ENCODE measurements around the gene PHRF1. TPM values are rescaled to one million over a fixed set of nuclear protein-coding genes. Genes with fewer than 3 reads are reported as not detected.

PHRF1 gene
- total and polyA plus RNA-seq, 2 of the 4 experiments (the other 2 are of a cell fraction): 10.9 to 17.5 TPM

DNA sequence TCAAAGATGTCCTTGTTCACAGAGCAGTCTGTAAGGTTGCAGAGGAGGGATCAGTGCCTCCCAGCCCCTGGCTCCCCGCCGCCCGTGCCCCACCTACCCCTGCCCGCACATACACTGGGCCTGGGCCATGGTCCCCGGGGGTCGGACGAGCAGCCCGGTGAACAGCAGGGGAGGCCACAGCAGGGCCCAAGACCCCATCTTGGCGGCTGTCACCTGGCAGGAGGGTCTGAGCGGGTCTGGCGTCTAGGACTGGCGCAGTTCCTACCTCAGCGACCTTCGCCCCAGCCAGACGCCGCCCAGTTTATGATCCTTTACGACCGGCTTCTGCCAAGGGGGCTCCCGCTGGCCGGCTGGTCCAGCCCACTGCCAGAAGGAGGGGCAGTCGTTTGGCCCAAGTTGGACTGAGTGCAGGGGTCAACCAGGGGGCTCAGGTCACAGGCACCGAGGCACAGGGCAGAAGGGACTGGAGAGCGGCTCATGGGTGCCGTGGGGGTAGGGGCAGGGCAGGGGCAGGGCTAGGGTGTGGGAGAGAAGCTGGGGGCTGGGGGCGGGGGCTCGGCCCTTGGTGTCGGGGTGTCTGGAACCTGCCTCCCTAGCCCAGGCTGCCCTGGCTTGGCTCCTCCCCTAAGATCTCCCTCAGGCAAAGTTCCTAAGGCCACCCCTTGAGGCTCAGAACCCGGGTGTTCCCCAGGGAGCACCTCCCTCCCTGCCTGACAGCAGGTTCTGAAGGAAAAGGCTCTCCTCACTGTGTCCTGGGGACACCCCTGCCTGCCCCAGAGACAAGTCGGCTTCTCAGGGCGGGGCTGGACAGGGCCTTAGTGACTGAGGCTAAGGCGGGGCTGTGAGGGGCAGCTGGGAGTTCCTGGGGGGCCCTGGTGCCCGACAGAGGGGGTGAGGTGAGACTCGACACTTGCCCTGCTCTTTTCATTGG is 48.7 kb downstream of the PHRF1 start, which contains the start of gene CDHR5 (continued):
- TF ChIP-seq, protein P1, sequence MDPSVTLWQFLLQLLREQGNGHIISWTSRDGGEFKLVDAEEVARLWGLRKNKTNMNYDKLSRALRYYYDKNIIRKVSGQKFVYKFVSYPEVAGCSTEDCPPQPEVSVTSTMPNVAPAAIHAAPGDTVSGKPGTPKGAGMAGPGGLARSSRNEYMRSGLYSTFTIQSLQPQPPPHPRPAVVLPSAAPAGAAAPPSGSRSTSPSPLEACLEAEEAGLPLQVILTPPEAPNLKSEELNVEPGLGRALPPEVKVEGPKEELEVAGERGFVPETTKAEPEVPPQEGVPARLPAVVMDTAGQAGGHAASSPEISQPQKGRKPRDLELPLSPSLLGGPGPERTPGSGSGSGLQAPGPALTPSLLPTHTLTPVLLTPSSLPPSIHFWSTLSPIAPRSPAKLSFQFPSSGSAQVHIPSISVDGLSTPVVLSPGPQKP (IDR thresholded peaks at IDR 0.05; ENCODE audit: borderline replicate concordance, low read depth, low read length): no peak

DNA sequence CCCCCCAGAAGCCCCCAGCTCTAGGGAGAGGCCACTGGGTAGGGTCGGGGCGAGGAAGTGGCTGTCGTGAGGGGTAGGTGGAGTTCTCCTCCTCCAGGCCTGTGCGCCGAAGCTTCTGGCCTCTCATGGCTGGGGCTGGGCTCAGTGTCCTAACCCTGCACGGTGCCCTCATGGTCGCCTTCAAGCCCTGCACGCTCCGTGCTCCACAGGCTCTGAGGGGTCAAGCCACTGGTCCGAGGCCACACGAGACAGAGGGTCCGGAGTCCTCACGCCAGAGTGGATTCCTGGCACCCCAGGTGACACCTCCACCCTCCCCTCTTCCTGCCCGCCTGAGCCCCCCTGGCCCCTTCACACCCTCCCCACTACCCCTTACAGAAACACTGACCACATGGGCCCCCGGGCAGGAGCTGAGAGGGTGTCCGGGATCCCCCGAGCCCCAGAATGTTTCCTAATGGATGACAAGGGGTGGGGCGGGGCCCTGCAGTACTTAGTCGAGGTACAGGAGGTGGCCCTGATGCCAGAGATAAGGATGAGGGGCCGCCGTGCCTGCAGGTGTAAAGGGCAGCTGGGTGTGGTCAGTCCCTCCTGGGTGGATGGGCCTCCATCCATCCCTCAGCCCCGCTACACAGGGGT is 49.5 kb downstream of the PHRF1 start:
- no peak for DNase-seq
- H3K14ac ChIP-seq (replicated peaks; ENCODE audit: low read depth, low read length): no peak overlapping the region
- no peak overlapping the region for H2AFZ ChIP-seq (replicated peaks; ENCODE audit: low read length, poor library complexity)
- no peak overlapping the region for H2BK120ac ChIP-seq (ENCODE audit: low read depth, low read length)
- no peak overlapping the region for H3K4ac ChIP-seq (ENCODE audit: low read depth, low read length)
- no peak overlapping the region for H4K5ac ChIP-seq (ENCODE audit: low read depth, low read length)
- 86% methylated on average over 10 of the region's 22 CpGs; no CpG with 5 or more reads in 1 of the 2 experiments for WGBS, 2 experiments (ENCODE audit: extremely low coverage in 2 of 2, insufficient read length in 1 of 2)
- no peaks in the 10 kb centered on the region for H3K79me1 ChIP-seq (ENCODE audit: low read depth in 1 of 2, low read length in 2 of 2)
- intact Hi-C loops (cut with micrococcal nuclease): no loop called here
- dilution Hi-C loops (cut with HindIII; ENCODE audit: low sequenced_read_pairs, unreplicated experiment): no loop called here
- peaks cover 8% of the 10 kb centered on the region; the same call in 1 of the 2 replicates for H3K9me1 ChIP-seq (ENCODE audit: insufficient read depth, low read length)
- peaks cover 2% of the 10 kb centered on the region; the same call in 1 of the 2 replicates for H3K36me3 ChIP-seq (ENCODE audit: control insufficient read depth, insufficient read depth, low read length)
- H3K56ac ChIP-seq (ENCODE audit: extremely low read depth, insufficient read depth, low read length): no peak overlapping the region
- H3K27me3 ChIP-seq (ENCODE audit: control insufficient read depth, insufficient read depth, low read length): peaks cover 2% of the 10 kb centered on the region; the same call in 1 of the 2 replicates
- H4K20me1 ChIP-seq (ENCODE audit: insufficient read depth, low read length): peaks cover 6% of the 10 kb centered on the region
- no peaks in the 10 kb centered on the region for H3K9me3 ChIP-seq (ENCODE audit: control insufficient read depth, insufficient read depth, low read length)
- H3K4me1 ChIP-seq (ENCODE audit: control insufficient read depth, insufficient read depth, low read length): peaks cover 4% of the 10 kb centered on the region; the same call in 1 of the 2 replicates
- H2BK15ac ChIP-seq (ENCODE audit: low read depth, low read length): no peak overlapping the region
- in situ Hi-C loops (cut with MboI; ENCODE audit: low sequenced_read_pairs): no loop called here
- CTCF ChIA-PET: no interaction called here
- H3K27ac ChIP-seq (ENCODE audit: insufficient read depth, low read length): no peak overlapping the region
- POLR2A ChIA-PET (ENCODE audit: unreplicated experiment): no interaction called here
- H3K23ac ChIP-seq (ENCODE audit: low read depth, low read length): no peak overlapping the region
- BruUV-seq (replicated peaks): no TSS peak
- H4K8ac ChIP-seq (ENCODE audit: low read depth in 2 of 2, low read length in 2 of 2): no peak overlapping the region
- H2BK5ac ChIP-seq (ENCODE audit: low read depth, low read length, poor library complexity, severe bottlenecking): no peak overlapping the region
- no peak overlapping the region for H2AK5ac ChIP-seq (ENCODE audit: low read depth, low read length)
- no peak overlapping the region for H3K4me2 ChIP-seq (ENCODE audit: low read depth, low read length)
- no peak overlapping the region for H2BK20ac ChIP-seq (ENCODE audit: low read depth, low read length)
- no peak overlapping the region for H2AK9ac ChIP-seq (replicated peaks; ENCODE audit: low read depth, low read length, poor library complexity)
- no peak overlapping the region for H3K9ac ChIP-seq (ENCODE audit: low read depth, low read length)
- no peak overlapping the region for H3K4me3 ChIP-seq (ENCODE audit: insufficient read depth, low read depth, low read length)
- no peak for ATAC-seq (ENCODE audit: low read depth)
- H4K91ac ChIP-seq (ENCODE audit: insufficient read depth, low read depth, low read length): no peak overlapping the region
- H3K18ac ChIP-seq (ENCODE audit: low read depth, low read length): no peak overlapping the region
- TF ChIP-seq MXI1 (IDR thresholded peaks at IDR 0.05; ENCODE audit: borderline replicate concordance, low read depth, low read length): no peak
- TF ChIP-seq SMC3 (IDR thresholded peaks at IDR 0.05; ENCODE audit: low read depth, low read length): no peak
- TF ChIP-seq MAZ (IDR thresholded peaks at IDR 0.05; ENCODE audit: borderline replicate concordance, low read depth, low read length): no peak
- TF ChIP-seq, protein P1 (IDR thresholded peaks at IDR 0.05; ENCODE audit: borderline replicate concordance, low read depth, low read length): no peak
- no peak for TF ChIP-seq NFE2L2 (IDR thresholded peaks at IDR 0.05; ENCODE audit: low read depth, low read length)
- no peak for TF ChIP-seq RAD21 (IDR thresholded peaks at IDR 0.05; ENCODE audit: low read length)
- no peak for TF ChIP-seq CTCF (conservative IDR thresholded peaks at IDR 0.05; ENCODE audit: low read depth, low read length)
- no peak for TF ChIP-seq CEBPB (IDR thresholded peaks at IDR 0.05; ENCODE audit: low read depth, low read length)
- no peak for TF ChIP-seq RFX5 (IDR thresholded peaks at IDR 0.05; ENCODE audit: low read depth, low read length)

Data from IMR-90 (cell line).